SJSA1 (cell line): ENCODE measurements around the gene NRM. TPM values are rescaled to one million over a fixed set of nuclear protein-coding genes. Genes with fewer than 3 reads are reported as not detected.

ENCODE experiments used
- DNase-seq, 2 experiments: peaks; one replicate each; pipeline ENCODE4 v3.0.0-alpha.2; 2015 to 2020; ENCODE audit warnings: low spot score in 2 of 2, low read depth in 1 of 2
- H3K27ac ChIP-seq: fragments of 250-450 bp; sonication (Bioruptor Pico); 2 replicates; pipeline ENCODE4 v1.5.1; 2020; ENCODE audit warnings: mild to moderate bottlenecking, moderate library complexity
- H3K27me3 ChIP-seq: fragments of 250-450 bp; sonication (Bioruptor Pico); replicated peaks from 2 replicates; pipeline ENCODE4 v1.5.1; 2020; ENCODE audit warnings: mild to moderate bottlenecking, moderate library complexity
- H3K36me3 ChIP-seq: fragments of 250-450 bp; sonication (Bioruptor Pico); 2 replicates; pipeline ENCODE4 v1.5.1; 2020; ENCODE audit warnings: mild to moderate bottlenecking
- H3K4me1 ChIP-seq: fragments of 250-450 bp; sonication (Bioruptor Pico); replicated peaks from 2 replicates; pipeline ENCODE4 v1.6.1; 2021; ENCODE audit warnings: mild to moderate bottlenecking
- H3K4me3 ChIP-seq: fragments of 250-450 bp; sonication (Bioruptor Pico); 2 replicates; pipeline ENCODE4 v1.5.1; 2020; ENCODE audit warnings: mild to moderate bottlenecking
- H3K9me3 ChIP-seq: fragments of 250-450 bp; sonication (Bioruptor Pico); replicated peaks from 2 replicates; pipeline ENCODE4 v1.5.1; 2020; ENCODE audit warnings: mild to moderate bottlenecking
- total RNA-seq: library from RNA; depleted of rRNA; stranded (reverse); fragments of >200 nt; shearing (Covaris generic); gene quantifications from 2 replicates; pipeline ENCODE4 v1.2.3, GENCODE V29; 2014; rRNA removed

Gene NRM
- total RNA-seq, 1 experiment from 2014 or later, result 10.0 TPM

- H3K27ac ChIP-seq, result no peak overlapping the region
- no peak overlapping the region for H3K4me3 ChIP-seq
- no peaks in the 10 kb centered on the region for H3K4me1 ChIP-seq
- no peak for DNase-seq
- no peaks in the 10 kb centered on the region for H3K9me3 ChIP-seq
- H3K36me3 ChIP-seq, result peaks cover 89% of the 10 kb centered on the region
- H3K27me3 ChIP-seq, result no peaks in the 10 kb centered on the region
Observed at GRCh38 chr6:30654798-30655742, 35.7 kb downstream of the NRM start.

GRCh38 chr6:30651143-30651542 lies 39.6 kb downstream of the NRM start:
- no peaks in the 10 kb centered on the region for H3K27me3 ChIP-seq
- DNase-seq, result no peak
- peaks cover 62% of the 10 kb centered on the region for H3K36me3 ChIP-seq
- H3K4me1 ChIP-seq, result peaks cover 11% of the 10 kb centered on the region
- H3K4me3 ChIP-seq, result no peak overlapping the region
- no peaks in the 10 kb centered on the region for H3K9me3 ChIP-seq
- no peak overlapping the region for H3K27ac ChIP-seq

GRCh38 chr6:30647242-30648116 lies 43.3 kb downstream of the NRM start:
- peak; percentile 64 to 78 for DNase-seq
- Histone ChIP-seq H3K9me3 (no peaks in the 10 kb centered on the region), H3K4me1 (peaks cover 11% of the 10 kb centered on the region), H3K4me3 (peak overlapping the region; percentile 83), H3K27ac (no peak overlapping the region), H3K36me3 (peaks cover 36% of the 10 kb centered on the region), H3K27me3 (no peaks in the 10 kb centered on the region)

- no peaks in the 10 kb centered on the region for H3K9me3 ChIP-seq
- H3K27me3 ChIP-seq, result no peaks in the 10 kb centered on the region
- peak; percentile 82 to 95 for DNase-seq
- no peak within 1 kb of the TSS for H3K27ac ChIP-seq
- peaks cover 35% of the 10 kb centered on the region for H3K36me3 ChIP-seq
- peaks cover 11% of the 10 kb centered on the region for H3K4me1 ChIP-seq
- peak within 1 kb of the TSS; percentile 83 for H3K4me3 ChIP-seq
Observed at GRCh38 chr6:30646450-30647241, 44.1 kb downstream of the NRM start, which contains the start of gene C6orf136. C6orf136 (plus strand) TSS chr6:30647133; CDS start chr6:30647232, 99 bp downstream.

- peaks cover 11% of the 10 kb centered on the region for H3K4me1 ChIP-seq
- H3K4me3 ChIP-seq, result no peak overlapping the region
- H3K27ac ChIP-seq, result no peak overlapping the region
- no peak for DNase-seq
- H3K36me3 ChIP-seq, result peaks cover 32% of the 10 kb centered on the region
- H3K9me3 ChIP-seq, result no peaks in the 10 kb centered on the region
- no peaks in the 10 kb centered on the region for H3K27me3 ChIP-seq
Observed at GRCh38 chr6:30645989-30646388, 44.8 kb downstream of the NRM start.

GRCh38 chr6:30644769-30645168 lies 46.0 kb downstream of the NRM start:
- Histone ChIP-seq H3K27me3 (no peaks in the 10 kb centered on the region), H3K36me3 (peaks cover 41% of the 10 kb centered on the region), H3K4me1 (peaks cover 11% of the 10 kb centered on the region), H3K4me3 (no peak overlapping the region), H3K9me3 (no peaks in the 10 kb centered on the region), H3K27ac (no peak overlapping the region)
- no peak for DNase-seq

GRCh38 chr6:30643656-30644055 lies 47.1 kb downstream of the NRM start:
- Histone ChIP-seq H3K9me3 (no peaks in the 10 kb centered on the region), H3K4me3 (no peak overlapping the region), H3K4me1 (peaks cover 11% of the 10 kb centered on the region), H3K27ac (no peak overlapping the region), H3K27me3 (no peaks in the 10 kb centered on the region), H3K36me3 (peaks cover 44% of the 10 kb centered on the region)
- DNase-seq, result no peak

- H3K27ac ChIP-seq, result no peak overlapping the region
- H3K36me3 ChIP-seq, result peaks cover 42% of the 10 kb centered on the region
- H3K4me1 ChIP-seq, result no peaks in the 10 kb centered on the region
- H3K27me3 ChIP-seq, result no peaks in the 10 kb centered on the region
- no peak overlapping the region for H3K4me3 ChIP-seq
- no peak for DNase-seq
- H3K9me3 ChIP-seq, result no peaks in the 10 kb centered on the region
Observed at GRCh38 chr6:30641048-30641447, 49.7 kb downstream of the NRM start.

- no peaks in the 10 kb centered on the region for H3K27me3 ChIP-seq
- no peaks in the 10 kb centered on the region for H3K9me3 ChIP-seq
- peaks cover 38% of the 10 kb centered on the region for H3K36me3 ChIP-seq
- no peaks in the 10 kb centered on the region for H3K4me1 ChIP-seq
- no peak for DNase-seq
- H3K27ac ChIP-seq, result no peak overlapping the region
- no peak overlapping the region for H3K4me3 ChIP-seq
Observed at GRCh38 chr6:30640481-30640880, 50.3 kb downstream of the NRM start.

Other genes with a start within 250 kb of the NRM start
- gene HLA-E, start 201.5 kb downstream of the NRM start, total RNA-seq, result 214 and 294 TPM in 2 replicates
- 20.9 and 49.5 TPM in 2 replicates for gene GNL1, start 134.5 kb downstream of the NRM start, total RNA-seq
- 7.8 and 7.9 TPM in 2 replicates for gene PRR3, start 133.7 kb downstream of the NRM start, total RNA-seq
- gene ABCF1, start 119.5 kb downstream of the NRM start, total RNA-seq, result 38.8 and 59.3 TPM in 2 replicates
- 16.8 and 21.0 TPM in 2 replicates for gene PPP1R10, start 73.7 kb downstream of the NRM start, total RNA-seq
- 44.4 and 46.8 TPM in 2 replicates for gene MRPS18B, start 73.1 kb downstream of the NRM start, total RNA-seq
- gene ATAT1, start 64.1 kb downstream of the NRM start, total RNA-seq, result 0.66 and 3.4 TPM in 2 replicates
- 4.9 and 15.8 TPM in 2 replicates for gene C6orf136, start 43.9 kb downstream of the NRM start, total RNA-seq
- 59.5 and 86.3 TPM in 2 replicates for gene DHX16, start 18.0 kb downstream of the NRM start, total RNA-seq
- gene PPP1R18, start 4.3 kb downstream of the NRM start, total RNA-seq, result 53.2 and 76.8 TPM in 2 replicates
- gene MDC1, start 26.3 kb upstream of the NRM start, total RNA-seq, result 8.4 and 8.6 TPM in 2 replicates
- gene TUBB, start 29.4 kb upstream of the NRM start, total RNA-seq, result 1,157 and 1,642 TPM in 2 replicates
- gene FLOT1, start 51.7 kb upstream of the NRM start, total RNA-seq, result 200 and 254 TPM in 2 replicates
- gene IER3, start 53.6 kb upstream of the NRM start, total RNA-seq, result 119 and 139 TPM in 2 replicates
- gene DDR1, start 193.5 kb upstream of the NRM start, total RNA-seq, result 17.0 and 18.2 TPM in 2 replicates
- 13.4 and 17.7 TPM in 2 replicates for gene GTF2H4, start 217.2 kb upstream of the NRM start, total RNA-seq
- 21.2 and 28.9 TPM in 2 replicates for gene VARS2, start 223.3 kb upstream of the NRM start, total RNA-seq
- gene SFTA2, start 241.2 kb upstream of the NRM start, total RNA-seq, result not detected in 2 replicates
- gene MUCL3, start 250.0 kb upstream of the NRM start, total RNA-seq, result not detected in 2 replicates